HEK293 (cell line): Measurements from ENCODE around the gene TNPO3.
"Not testable (repeated sequence)": the region's sequence is repeated elsewhere in the genome, so short reads cannot be mapped to it uniquely, and the experiment has no call there.

Source experiments
- CTCF ChIA-PET: fragments of 350-600 bp; formaldehyde crosslinking; extraction: SDS; loops from one replicate; lab custom pipeline; 2021; ENCODE audit warnings: antibody characterized with exemption; lab: Yijun Ruan, JAX
- POLR2A ChIA-PET: fragments of 300-600 bp; formaldehyde crosslinking; extraction: SDS; loops from one replicate; lab custom pipeline; 2020; ENCODE audit warnings: antibody characterized with exemption, inconsistent platforms; lab: Yijun Ruan, JAX
- H3K27ac ChIP-seq: fragments of 200-500 bp; sonication (Bioruptor generic); 2 replicates; pipeline ENCODE4 v1.5.1; 2014; ENCODE audit warnings: low read depth, low read length, control low read depth, inconsistent platforms; ENCODE audit errors: extremely low read depth
- H3K36me3 ChIP-seq, 2 experiments: fragments of 200-500 bp in 1 of 2; sonication (Bioruptor generic) in 1 of 2; 1 replicate in 1 of 2; 2 replicates in 1 of 2; pipeline ENCODE4 v1.5.1; 2014 to 2017; ENCODE audit warnings: inconsistent platforms in 2 of 2, low read length in 2 of 2; ENCODE audit not compliant: control insufficient read depth in 2 of 2, insufficient read depth in 1 of 2
- H3K4me1 ChIP-seq: fragments of 200-500 bp; sonication (Bioruptor generic); 2 replicates; pipeline ENCODE4 v1.5.1; 2014; ENCODE audit warnings: mild to moderate bottlenecking, low read length, inconsistent platforms; ENCODE audit not compliant: control insufficient read depth, insufficient read depth
- H3K4me3 ChIP-seq: 2 replicates; pipeline ENCODE4 v1.5.1; 2011; ENCODE audit warnings: low read depth, mild to moderate bottlenecking, control low read depth, low read length, moderate library complexity
- H3K9me3 ChIP-seq: fragments of 200-500 bp; sonication (Bioruptor generic); 2 replicates; pipeline ENCODE4 v1.5.1; 2014; ENCODE audit warnings: low read depth, low read length, inconsistent platforms; ENCODE audit not compliant: control insufficient read depth, insufficient read depth
- OSR2 ChIP-seq: fragments of 450-650 bp; formaldehyde crosslinking; IDR thresholded peaks from 2 replicates; pipeline ENCODE4 v1.5.1; 2016; ENCODE audit warnings: missing biosample characterization, missing genetic modification characterization
- PRDM6 ChIP-seq: fragments of 450-650 bp; formaldehyde crosslinking; IDR thresholded peaks from 2 replicates; pipeline ENCODE4 v1.5.1; 2017; ENCODE audit warnings: missing biosample characterization, missing genetic modification characterization
- RBAK ChIP-seq: fragments of 450-650 bp; formaldehyde crosslinking; IDR thresholded peaks from 2 replicates; pipeline ENCODE4 v1.5.1; 2016; ENCODE audit warnings: missing biosample characterization, missing genetic modification characterization
- SALL2 ChIP-seq: fragments of 450-650 bp; formaldehyde crosslinking; IDR thresholded peaks from 2 replicates; pipeline ENCODE4 v1.5.0; 2017; ENCODE audit warnings: missing biosample characterization, mild to moderate bottlenecking, missing genetic modification characterization, borderline replicate concordance
- SCRT1 ChIP-seq: fragments of 450-650 bp; formaldehyde crosslinking; IDR thresholded peaks from 2 replicates; pipeline ENCODE4 v1.5.1; 2016; ENCODE audit warnings: missing biosample characterization, missing genetic modification characterization, borderline replicate concordance
- SP2 ChIP-seq: fragments of 450-650 bp; formaldehyde crosslinking; IDR thresholded peaks from 2 replicates; pipeline ENCODE4 v1.5.1; 2016; ENCODE audit warnings: missing biosample characterization, missing genetic modification characterization
- ZBTB17 ChIP-seq: fragments of 450-650 bp; formaldehyde crosslinking; IDR thresholded peaks from 2 replicates; pipeline ENCODE4 v1.5.1; 2016; ENCODE audit warnings: missing biosample characterization, missing genetic modification characterization
- ZBTB8A ChIP-seq: fragments of 450-650 bp; formaldehyde crosslinking; IDR thresholded peaks from 2 replicates; pipeline ENCODE4 v1.5.1; 2016; ENCODE audit warnings: missing biosample characterization, missing genetic modification characterization
- ZNF10 ChIP-seq: fragments of 450-650 bp; formaldehyde crosslinking; IDR thresholded peaks from 2 replicates; pipeline ENCODE4 v1.5.1; 2017; ENCODE audit warnings: missing biosample characterization, missing genetic modification characterization
- ZNF121 ChIP-seq: fragments of 450-650 bp; formaldehyde crosslinking; IDR thresholded peaks from 2 replicates; pipeline ENCODE4 v1.5.1; 2016; ENCODE audit warnings: missing biosample characterization, missing genetic modification characterization
- ZNF140 ChIP-seq: fragments of 450-650 bp; formaldehyde crosslinking; IDR thresholded peaks from 2 replicates; pipeline ENCODE4 v1.5.1; 2016; ENCODE audit warnings: missing biosample characterization, missing genetic modification characterization
- ZNF175 ChIP-seq: fragments of 450-650 bp; formaldehyde crosslinking; IDR thresholded peaks from 2 replicates; pipeline ENCODE4 v1.5.1; 2016; ENCODE audit warnings: missing biosample characterization, missing genetic modification characterization
- ZNF184 ChIP-seq: fragments of 450-650 bp; IDR thresholded peaks from 2 replicates; pipeline ENCODE4 v1.5.1; 2018; ENCODE audit warnings: missing biosample characterization, mild to moderate bottlenecking, missing genetic modification characterization
- ZNF23 ChIP-seq: fragments of 450-650 bp; formaldehyde crosslinking; IDR thresholded peaks from 2 replicates; pipeline ENCODE4 v1.5.1; 2016; ENCODE audit warnings: missing biosample characterization, missing genetic modification characterization, borderline replicate concordance
- ZNF302 ChIP-seq: fragments of 450-650 bp; formaldehyde crosslinking; IDR thresholded peaks from 2 replicates; pipeline ENCODE4 v1.5.1; 2016; ENCODE audit warnings: missing biosample characterization, missing genetic modification characterization, low read depth
- ZNF621 ChIP-seq: fragments of 450-650 bp; formaldehyde crosslinking; IDR thresholded peaks from 2 replicates; pipeline ENCODE4 v1.5.1; 2017; ENCODE audit warnings: missing biosample characterization, missing genetic modification characterization
- ZNF664 ChIP-seq: fragments of 450-650 bp; formaldehyde crosslinking; IDR thresholded peaks from 2 replicates; pipeline ENCODE4 v1.5.1; 2016; ENCODE audit warnings: missing biosample characterization, missing genetic modification characterization
- ZNF791 ChIP-seq: fragments of 450-650 bp; formaldehyde crosslinking; IDR thresholded peaks from 2 replicates; pipeline ENCODE4 v1.5.1; 2016; ENCODE audit warnings: missing biosample characterization, missing genetic modification characterization
- ZNF837 ChIP-seq: fragments of 450-650 bp; formaldehyde crosslinking; IDR thresholded peaks from 2 replicates; pipeline ENCODE4 v1.5.1; 2016; ENCODE audit warnings: missing biosample characterization, missing genetic modification characterization
- ZSCAN18 ChIP-seq: fragments of 450-650 bp; formaldehyde crosslinking; IDR thresholded peaks from 2 replicates; pipeline ENCODE4 v1.5.1; 2016; ENCODE audit warnings: missing biosample characterization, missing genetic modification characterization
- ZSCAN30 ChIP-seq: fragments of 450-650 bp; IDR thresholded peaks from 2 replicates; pipeline ENCODE4 v1.5.1; 2018; ENCODE audit warnings: missing biosample characterization, mild to moderate bottlenecking, missing genetic modification characterization, moderate library complexity

Gene TNPO3

GRCh38 chr7:128997181-128997580 is 57.7 kb downstream of the TNPO3 start:
- CTCF ChIA-PET = interaction anchor here (0.6 to 0.8 kb wide), 2 partner anchors 22 to 25 kb away, joined by 3 to 5 read pairs; no protein-coding TSS in a partner anchor
- no peaks in the 10 kb centered on the region for H3K4me1 ChIP-seq
- no peak for TF ChIP-seq ZNF10 (tag by site-specific recombination)
- TF ChIP-seq SP2 = no peak
- TF ChIP-seq ZNF121 (tag by site-specific recombination) = no peak
- no peak for TF ChIP-seq ZNF302
- TF ChIP-seq SCRT1 (tag by site-specific recombination) = no peak
- no peak for TF ChIP-seq ZBTB8A (tag by site-specific recombination)
- no peak for TF ChIP-seq ZSCAN18 (tag by site-specific recombination)
- TF ChIP-seq ZNF837 = no peak
- TF ChIP-seq RBAK (tag by site-specific recombination) = no peak
- no peak for TF ChIP-seq ZNF184
- no peak for TF ChIP-seq ZNF140 (tag by site-specific recombination)
- TF ChIP-seq, all 188 proteins: peak for 0
- Histone ChIP-seq H3K27ac (no peak overlapping the region), H3K9me3 (no peaks in the 10 kb centered on the region), H3K4me3 (no peak overlapping the region), H3K36me3 (peaks cover 12 to 35% of the 10 kb centered on the region in 2 experiments)
- POLR2A ChIA-PET = interaction anchor here (0.5 to 0.7 kb wide), 2 partner anchors 44 to 84 kb away, joined by 7 read pairs; no protein-coding TSS in a partner anchor

GRCh38 chr7:128994560-128994959 is 60.4 kb downstream of the TNPO3 start:
- H3K9me3 ChIP-seq, CTCF ChIA-PET, H3K4me1 ChIP-seq, POLR2A ChIA-PET, H3K4me3 ChIP-seq, H3K27ac ChIP-seq: not testable (repeated sequence)
- peaks cover 13 to 31% of the 10 kb centered on the region in 2 experiments; a peak in 2 of 3 replicates for H3K36me3 ChIP-seq

- Histone ChIP-seq H3K4me3 (no peak overlapping the region), H3K36me3 (peaks cover 20 to 31% of the 10 kb centered on the region in 2 experiments), H3K4me1 (no peaks in the 10 kb centered on the region), H3K9me3 (no peaks in the 10 kb centered on the region), H3K27ac (no peak overlapping the region)
- POLR2A ChIA-PET = no interaction called here
- no peak for TF ChIP-seq ZNF837
- 0 out of 2 replicates have a peak, but pooled peaks have one; percentile 22 for TF ChIP-seq ZBTB17 (tag by site-specific recombination)
- TF ChIP-seq ZNF23 (tag by site-specific recombination) = no peak
- TF ChIP-seq PRDM6 (tag by site-specific recombination) = 0 out of 2 replicates have a peak, but pooled peaks have one; percentile 8
- no peak for TF ChIP-seq SALL2 (tag by site-specific recombination)
- no peak for TF ChIP-seq ZNF175 (tag by site-specific recombination)
- TF ChIP-seq ZNF664 (tag by site-specific recombination) = peak; percentile 65; the same call in 1 of the 2 replicates
- peak; percentile 67 for TF ChIP-seq ZSCAN30 (tag by site-specific recombination)
- TF ChIP-seq ZNF621 (tag by site-specific recombination) = no peak
- TF ChIP-seq ZNF791 (tag by site-specific recombination) = no peak
- peak; percentile 22; the same call in 1 of the 2 replicates for TF ChIP-seq OSR2 (tag by site-specific recombination)
- CTCF ChIA-PET = interaction anchor here (0.6 to 0.8 kb wide), 2 partner anchors 28 to 98 kb away, joined by 4 to 5 read pairs; no protein-coding TSS in a partner anchor
Observed at GRCh38 chr7:128993419-128993818, 61.5 kb downstream of the TNPO3 start.
